HG02623 (cell line): ENCODE results near the gene CERKL.

Source experiments
- ATAC-seq: cut with Tn5 transposase; IDR thresholded peaks from one replicate; pipeline ENCODE4 v1.9.1; 2021; ENCODE audit warnings: moderate library complexity; ENCODE audit not compliant: unreplicated experiment

Gene CERKL

DNA sequence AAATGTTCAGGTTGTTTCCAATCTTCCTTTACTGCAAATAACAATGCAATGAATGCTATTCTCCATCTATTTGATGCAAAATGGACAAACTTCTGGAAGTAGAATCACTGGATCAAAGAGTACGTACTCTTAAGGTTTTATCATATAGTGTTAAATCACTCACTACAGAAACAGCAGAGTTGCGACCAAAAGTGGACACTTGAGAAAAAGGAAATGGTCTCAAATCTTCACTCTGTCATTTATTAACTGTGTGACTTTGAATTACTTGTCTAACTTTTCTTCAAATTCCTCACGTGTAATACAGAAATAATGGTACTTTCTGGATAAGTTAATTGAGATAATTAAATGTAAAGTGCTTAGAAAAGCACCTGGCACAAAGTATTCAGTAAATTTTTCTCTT, 78.1 kb downstream of the CERKL start:
- ATAC-seq = no peak

DNA sequence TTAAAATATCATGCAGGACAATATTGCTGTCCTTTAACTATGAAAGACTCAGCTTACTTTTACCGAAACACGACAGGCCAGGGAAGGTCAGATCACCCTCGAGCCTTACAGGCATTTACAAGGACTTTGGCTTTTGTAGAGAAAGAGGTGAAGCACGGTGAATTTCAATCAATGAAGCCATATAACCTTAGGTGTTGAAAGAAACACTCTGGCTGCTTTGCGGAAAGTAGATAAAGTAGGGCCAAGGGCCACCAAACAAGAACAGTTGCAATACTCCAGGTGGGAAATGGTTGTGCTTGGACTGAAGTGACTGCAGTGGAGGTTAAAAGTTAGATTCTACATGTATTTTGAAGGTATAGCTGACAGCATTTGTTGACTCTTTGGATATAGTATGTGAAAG, 80.5 kb downstream of the CERKL start:
- ATAC-seq = no peak

DNA sequence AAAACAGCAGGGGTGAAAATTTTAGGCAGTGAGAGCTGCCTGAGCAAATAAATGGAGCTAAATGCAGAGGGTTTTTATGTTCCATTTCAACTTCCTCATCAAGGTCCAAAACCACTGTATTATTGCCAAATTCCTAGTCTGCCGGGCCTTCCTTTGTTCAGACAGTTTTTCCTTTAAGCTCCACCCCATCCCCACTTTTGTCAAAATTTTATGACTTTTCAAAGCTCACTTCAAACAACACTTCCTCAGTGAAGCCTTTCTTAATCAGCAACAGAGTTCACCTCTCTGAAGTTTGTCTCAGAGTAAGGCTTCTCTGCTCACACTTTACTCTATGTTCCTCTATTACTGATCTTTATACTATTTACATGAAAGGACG, 81.3 kb downstream of the CERKL start:
- no peak for ATAC-seq

GRCh38 chr2:181575024-181575649, 81.8 kb downstream of the CERKL start:
- ATAC-seq = no peak

GRCh38 chr2:181574321-181574720, 82.6 kb downstream of the CERKL start:
- ATAC-seq = no peak

GRCh38 chr2:181573140-181573736, 83.7 kb downstream of the CERKL start:
- ATAC-seq = no peak

GRCh38 chr2:181570833-181571661, 85.9 kb downstream of the CERKL start:
- no peak for ATAC-seq

- no peak for ATAC-seq
These were observed 86.8 kb downstream of the CERKL start for GRCh38 chr2:181570059-181570458.

DNA sequence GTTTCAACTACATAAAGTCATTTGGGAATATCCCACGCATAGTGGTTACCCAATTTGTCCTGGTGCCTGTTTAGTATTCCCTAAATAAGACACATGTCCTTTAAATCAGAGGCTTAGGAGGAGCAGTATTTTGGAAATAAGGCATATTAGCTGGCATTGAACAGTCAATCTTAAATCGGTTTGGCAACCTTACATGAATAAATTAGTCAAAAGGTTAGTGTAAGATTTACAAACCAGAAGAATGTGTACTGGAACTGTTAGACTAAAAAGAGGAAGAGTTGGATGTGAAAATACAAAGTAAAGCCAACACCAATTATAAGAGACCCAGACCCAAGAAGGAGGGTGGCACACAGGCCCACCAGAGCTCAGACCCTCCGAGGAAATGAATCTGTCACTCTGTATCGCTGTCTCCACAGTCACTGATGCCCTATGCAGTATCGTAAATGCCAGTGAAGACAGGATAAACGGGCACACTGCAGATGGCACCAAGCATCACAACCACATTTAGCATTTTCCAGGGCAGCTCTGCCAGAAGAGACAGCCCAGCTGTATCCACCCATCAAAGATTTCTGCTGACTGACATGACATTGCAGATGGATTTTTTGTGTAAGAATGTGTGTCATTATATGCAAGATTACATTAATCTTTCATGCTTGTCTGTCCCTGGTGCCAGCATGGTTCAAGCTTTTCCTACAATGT, 90.4 kb downstream of the CERKL start:
- ATAC-seq = no peak

- no peak for ATAC-seq
These were observed 93.7 kb downstream of the CERKL start for GRCh38 chr2:181563101-181563692.

DNA sequence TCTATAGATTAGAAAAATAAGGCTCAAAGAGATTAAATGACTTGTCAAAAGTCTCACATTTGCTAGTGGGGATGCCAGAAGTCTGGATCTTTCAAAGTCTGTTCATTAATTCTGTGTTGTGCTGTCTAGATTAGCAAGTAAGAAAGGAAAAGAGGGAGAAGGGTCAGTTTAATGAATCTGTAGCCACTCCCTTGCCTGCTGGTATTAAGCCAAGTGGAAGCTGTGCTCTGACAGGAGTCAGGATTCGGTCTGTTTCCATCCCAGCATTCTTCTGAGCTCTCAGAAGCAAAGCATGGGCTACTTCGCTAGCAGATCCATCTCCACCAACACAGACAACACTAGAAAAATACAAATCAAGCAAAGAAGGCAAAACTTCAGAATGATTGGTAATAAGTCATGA, 98.5 kb downstream of the CERKL start:
- no peak for ATAC-seq

DNA sequence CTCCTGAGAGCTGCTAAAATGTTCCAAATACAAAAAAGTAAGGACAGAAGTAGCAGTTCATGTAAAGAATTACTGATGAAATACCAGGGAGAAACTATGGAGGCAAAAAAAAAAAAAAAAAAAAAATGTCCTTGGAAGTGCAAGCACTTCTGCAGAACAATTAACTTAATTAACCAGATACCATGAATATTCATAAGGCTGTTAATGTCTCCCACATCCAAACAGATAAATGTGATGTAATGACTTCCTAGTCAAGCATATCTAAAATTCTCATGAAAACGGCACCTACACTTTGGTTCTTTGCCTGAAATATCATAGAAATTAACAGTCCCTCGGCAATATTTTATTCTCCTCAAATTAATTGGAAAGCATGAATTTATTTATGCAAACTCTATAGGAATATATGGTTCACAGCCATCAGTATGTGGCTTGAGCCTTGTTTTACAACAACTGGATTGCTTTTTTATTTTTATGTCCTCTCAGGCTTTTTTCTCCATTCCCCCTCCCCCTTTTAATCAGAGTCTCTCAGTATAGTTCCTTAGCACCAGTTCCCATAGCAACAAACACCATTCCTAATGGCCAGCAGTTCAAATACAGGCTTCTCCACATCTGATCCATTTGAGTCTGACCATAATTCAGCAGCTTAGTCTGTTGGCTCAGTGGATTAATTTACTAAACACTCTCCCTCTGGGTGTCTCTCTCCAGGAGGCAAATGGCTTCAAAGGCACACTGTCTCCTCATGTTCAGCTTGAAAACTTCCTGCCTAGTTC, 102.7 kb downstream of the CERKL start:
- ATAC-seq = no peak

- no peak for ATAC-seq
These were observed 103.7 kb downstream of the CERKL start for GRCh38 chr2:181553244-181553643.

DNA sequence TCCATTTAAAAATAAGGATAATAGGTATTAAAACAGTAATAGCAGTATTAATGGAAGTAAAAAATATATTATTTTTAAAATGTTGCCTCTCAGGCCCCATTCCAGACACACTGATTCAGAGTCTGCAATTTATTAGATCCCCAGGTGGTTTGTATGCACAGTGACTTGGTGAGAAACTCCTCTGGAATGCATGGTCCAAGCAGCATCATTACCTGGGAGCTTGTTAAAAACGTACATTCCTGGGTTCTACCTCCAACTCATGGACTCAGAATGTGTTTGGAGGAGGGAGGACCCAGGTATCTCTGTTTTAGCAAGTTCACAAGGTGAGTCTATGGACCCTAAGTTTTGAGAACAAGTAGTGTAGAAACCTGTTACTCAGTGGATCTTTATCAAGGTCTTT, 104.1 kb downstream of the CERKL start:
- ATAC-seq = no peak

DNA sequence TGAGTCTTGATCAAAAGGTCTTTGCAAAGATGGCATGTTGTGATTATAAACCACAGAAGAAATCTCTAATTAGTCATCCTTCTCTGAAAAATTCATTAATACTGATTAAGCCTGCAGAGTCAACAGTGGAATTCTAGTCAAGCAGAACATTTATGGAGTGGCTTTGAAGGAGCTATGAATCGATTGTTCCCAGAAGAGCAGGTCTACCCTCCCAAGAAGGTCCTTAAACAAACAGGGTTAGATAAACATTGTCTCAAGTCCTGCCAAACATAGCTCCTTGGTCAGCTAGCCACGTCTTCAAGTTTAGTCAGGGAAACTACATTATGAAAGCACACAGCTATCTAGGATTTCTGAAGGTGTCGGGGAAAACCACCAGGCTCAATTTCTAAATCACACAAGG, 110.8 kb downstream of the CERKL start:
- no peak for ATAC-seq

DNA sequence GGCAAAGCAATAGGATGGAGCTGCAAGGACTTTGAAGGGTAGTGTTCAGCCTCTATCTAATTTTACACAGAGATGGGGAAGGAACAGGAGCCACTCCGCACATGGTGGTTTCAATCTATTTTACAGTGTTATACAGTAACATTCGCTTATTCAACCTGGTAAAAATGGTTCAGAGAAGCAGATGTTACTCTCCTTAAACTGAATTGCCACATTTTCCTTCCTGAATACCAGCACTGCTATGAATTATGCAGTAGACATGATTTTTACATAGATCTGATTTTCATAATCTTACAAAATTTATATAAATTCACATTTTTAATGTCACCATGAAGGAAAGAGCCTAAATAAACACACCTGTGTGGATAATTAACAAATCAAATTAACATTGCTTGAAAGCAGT, 114.7 kb downstream of the CERKL start:
- ATAC-seq = no peak

DNA sequence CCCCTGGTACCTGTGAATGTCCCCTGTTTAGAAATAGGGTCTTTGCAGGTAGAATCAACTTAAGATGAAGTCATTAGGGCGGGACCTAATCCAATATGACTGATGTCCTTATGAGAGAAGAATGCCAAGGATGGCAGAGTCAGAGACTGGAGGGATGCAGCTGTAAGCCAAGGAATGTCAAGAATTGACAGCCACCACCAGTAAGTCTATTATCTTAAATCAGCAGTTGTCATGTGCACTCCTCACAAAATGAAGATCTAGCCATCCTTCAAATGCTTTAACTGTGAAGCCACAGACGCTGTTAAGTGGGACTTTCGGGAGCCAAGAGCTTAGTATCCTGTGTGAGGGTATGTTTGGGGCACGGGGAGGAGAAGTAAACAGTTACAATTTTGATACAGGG, 116.5 kb downstream of the CERKL start:
- ATAC-seq = no peak

DNA sequence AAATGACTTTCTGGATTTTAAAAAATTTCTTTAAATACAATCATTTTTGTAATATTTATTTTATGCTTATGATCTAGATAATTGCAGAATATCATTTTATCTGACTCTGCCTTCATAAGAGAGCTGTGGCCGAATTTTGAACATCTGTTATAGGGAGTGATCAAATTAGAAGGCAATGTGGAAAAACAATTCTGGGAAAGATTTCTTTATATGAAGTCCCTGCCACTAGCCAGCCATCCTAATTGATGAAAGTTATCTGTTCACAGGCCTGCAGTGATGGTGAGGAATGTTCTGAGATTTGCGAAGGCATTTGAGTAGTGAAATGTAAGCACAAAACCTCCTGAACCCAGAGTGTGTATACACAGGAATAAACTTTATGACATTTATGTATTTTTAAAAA, 120.2 kb downstream of the CERKL start:
- no peak for ATAC-seq

DNA sequence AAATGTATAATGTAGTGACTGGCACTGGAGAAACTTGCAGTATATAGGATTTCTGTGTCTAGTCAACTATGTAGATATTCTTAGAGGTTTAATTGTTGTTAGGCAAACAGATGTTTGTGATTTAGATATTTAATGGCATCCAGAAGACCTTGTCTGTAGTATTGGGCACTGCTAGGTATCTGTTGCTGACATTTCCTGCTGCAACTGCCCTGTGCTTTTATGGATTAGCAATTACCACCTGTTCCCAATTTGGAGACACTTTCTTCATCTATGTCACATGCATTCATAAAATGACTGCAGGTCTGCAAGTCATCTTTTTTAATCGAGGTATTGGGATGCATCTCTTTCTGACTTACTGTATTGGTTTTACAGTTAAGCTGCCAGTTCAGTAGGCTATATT, 128.5 kb downstream of the CERKL start:
- no peak for ATAC-seq

- ATAC-seq = no peak
These were observed 129.8 kb downstream of the CERKL start for GRCh38 chr2:181527058-181527457.

DNA sequence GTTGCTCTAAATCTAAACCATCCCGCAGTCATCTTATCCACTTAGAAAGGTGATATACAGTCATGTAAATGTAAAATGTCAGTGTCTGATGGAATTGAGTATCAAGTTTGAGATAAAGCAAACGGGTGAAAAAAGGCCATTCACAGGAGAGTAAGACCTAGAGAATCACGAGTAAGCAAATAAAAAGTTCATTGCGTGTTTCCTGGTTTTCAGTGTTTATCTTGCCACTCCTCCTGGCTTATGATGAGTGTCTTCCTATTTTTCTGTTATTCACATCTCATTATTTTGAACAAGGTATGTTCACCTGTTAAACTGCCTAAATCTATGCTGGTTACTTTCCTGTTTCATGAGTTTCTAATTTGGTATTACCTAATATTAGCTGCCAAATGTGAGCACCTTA, 130.9 kb downstream of the CERKL start:
- no peak for ATAC-seq
